ENCODE measurements around the gene CREB1.

- no peak for TF ChIP-seq CTCF (conservative IDR thresholded peaks at IDR 0.05 in 1 of 2, IDR thresholded peaks at IDR 0.05 in 1 of 2; ENCODE audit: extremely low read depth in 1 of 2, insufficient read depth in 1 of 2, low read depth in 1 of 2, low read length in 2 of 2)
- TF ChIP-seq EZH2 (IDR thresholded peaks at IDR 0.05; ENCODE audit: borderline replicate concordance, low read length), result no peak
Measured at GRCh38 chr2:207530160-207531031, 634 bp downstream of the CREB1 start.
